Measurements from ENCODE around the gene MAP6D1. TPM values are rescaled to one million over a fixed set of nuclear protein-coding genes. Genes with fewer than 3 reads are reported as not detected.

The MAP6D1 gene
- total and polyA plus RNA-seq, 4 donors, result 10.7 to 40.7 (median 23.1) TPM

GRCh38 chr3:183826448-183827250 is 1.3 kb upstream of the MAP6D1 start:
- DNase-seq (ENCODE audit: low read depth in 4 of 6, low spot score in 6 of 6), result peak in 1 of 6 donors; percentile 50
- WGBS (ENCODE audit: insufficient coverage), result 79% methylated on average over 12 of the region's 14 CpGs

DNA sequence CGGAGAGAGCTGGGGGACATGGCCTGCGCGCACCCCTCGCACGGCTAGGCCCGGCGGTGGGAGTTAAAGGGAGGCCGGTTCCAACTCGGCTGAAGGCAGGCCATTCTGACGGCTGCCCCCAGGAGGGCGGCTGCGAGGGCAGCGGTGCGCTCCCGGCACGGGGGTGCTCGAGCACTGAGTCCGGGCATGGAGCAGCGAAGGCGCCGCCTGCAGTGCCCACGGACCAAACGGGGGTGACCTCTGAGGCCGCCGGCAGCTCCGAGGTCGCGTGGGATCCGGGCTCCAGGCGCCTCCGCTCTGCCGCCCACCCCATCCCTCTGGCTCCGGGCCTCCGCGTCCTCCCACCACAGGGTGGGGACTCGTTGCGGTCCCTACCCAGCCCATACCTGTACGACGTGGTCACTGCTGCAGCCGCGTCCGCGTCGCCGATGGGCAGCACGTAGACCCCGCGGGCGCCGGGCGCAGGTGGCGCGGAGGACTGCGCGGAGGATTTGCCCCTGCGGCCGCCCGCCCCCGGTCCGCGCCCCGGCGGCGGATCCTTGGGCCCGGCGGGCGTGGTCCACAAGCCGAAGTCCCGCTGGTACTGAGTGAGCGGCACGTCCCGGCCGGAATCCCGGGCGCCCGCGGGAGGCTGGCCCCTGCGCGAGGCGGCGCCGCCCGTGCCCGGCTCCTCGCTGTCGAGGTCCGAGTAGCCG is 469 bp downstream of the MAP6D1 start:
- Histone ChIP-seq H3K36me3 (ENCODE audit: control insufficient read depth, insufficient read depth, low read length) (peaks cover 14% of the 10 kb centered on the region), H3K9me3 (ENCODE audit: control insufficient read depth, insufficient read depth, low read length) (no peaks in the 10 kb centered on the region), H3K4me3 (ENCODE audit: low read depth, low read length) (peak overlapping the region; percentile 33), H3K27me3 (ENCODE audit: control insufficient read depth, insufficient read depth, low read length) (no peaks in the 10 kb centered on the region), H3K4me1 (ENCODE audit: control insufficient read depth, insufficient read depth, low read length) (peaks cover 30% of the 10 kb centered on the region), H3K27ac (ENCODE audit: low read depth, low read length) (no peak overlapping the region)
- WGBS (ENCODE audit: insufficient coverage), result under 1% methylated on average over 88 of the region's 88 CpGs
- DNase-seq (ENCODE audit: low read depth in 4 of 6, low spot score in 6 of 6), result peak in 1 of 6 donors; percentile 20

More at GRCh38 chr3:183826448-183827250, 1.3 kb upstream of the MAP6D1 start:
- Histone ChIP-seq H3K9me3 (ENCODE audit: control insufficient read depth, insufficient read depth, low read length) (no peaks in the 10 kb centered on the region), H3K4me1 (ENCODE audit: control insufficient read depth, insufficient read depth, low read length) (peaks cover 26% of the 10 kb centered on the region), H3K36me3 (ENCODE audit: control insufficient read depth, insufficient read depth, low read length) (peaks cover 14% of the 10 kb centered on the region), H3K4me3 (ENCODE audit: low read depth, low read length) (no peak overlapping the region), H3K27me3 (ENCODE audit: control insufficient read depth, insufficient read depth, low read length) (no peaks in the 10 kb centered on the region), H3K27ac (ENCODE audit: low read depth, low read length) (no peak overlapping the region)

DNA sequence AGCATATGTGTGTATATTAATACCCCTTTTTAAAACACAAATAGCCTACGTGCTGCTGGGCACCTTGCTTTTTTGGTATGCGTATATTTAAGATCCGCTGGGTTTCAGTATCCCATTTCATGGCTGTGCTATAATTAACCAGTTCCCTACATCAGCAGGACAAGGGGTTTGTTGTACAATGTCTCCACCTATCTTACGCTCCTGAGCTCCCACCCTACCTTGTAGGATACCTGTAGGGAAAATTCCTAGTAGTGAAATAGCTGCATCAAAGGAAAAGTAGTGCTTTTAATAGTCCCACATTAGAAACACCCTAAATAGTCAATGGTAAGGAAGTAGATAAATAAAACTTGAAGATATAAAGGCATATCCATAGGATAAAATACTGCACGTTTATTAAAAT is 1.4 kb downstream of the MAP6D1 start:
- peak overlapping the region; percentile 33 for H3K4me3 ChIP-seq (ENCODE audit: low read depth, low read length)
- WGBS (ENCODE audit: insufficient coverage), result no CpG with 5 or more reads among the region's 5 CpGs
- peaks cover 23% of the 10 kb centered on the region for H3K36me3 ChIP-seq (ENCODE audit: control insufficient read depth, insufficient read depth, low read length)
- no peaks in the 10 kb centered on the region for H3K9me3 ChIP-seq (ENCODE audit: control insufficient read depth, insufficient read depth, low read length)
- DNase-seq (ENCODE audit: low read depth in 4 of 6, low spot score in 6 of 6), result peak in 1 of 6 donors; percentile 22
- no peak overlapping the region for H3K27ac ChIP-seq (ENCODE audit: low read depth, low read length)
- H3K4me1 ChIP-seq (ENCODE audit: control insufficient read depth, insufficient read depth, low read length), result peaks cover 39% of the 10 kb centered on the region
- no peaks in the 10 kb centered on the region for H3K27me3 ChIP-seq (ENCODE audit: control insufficient read depth, insufficient read depth, low read length)

GRCh38 chr3:183822631-183823030 is 2.7 kb downstream of the MAP6D1 start:
- WGBS (ENCODE audit: insufficient coverage), result 71% methylated on average over 13 of the region's 13 CpGs
- no peak for DNase-seq (ENCODE audit: low read depth in 4 of 6, low spot score in 6 of 6)
- H3K27ac ChIP-seq (ENCODE audit: low read depth, low read length), result no peak overlapping the region
- H3K4me1 ChIP-seq (ENCODE audit: control insufficient read depth, insufficient read depth, low read length), result peaks cover 52% of the 10 kb centered on the region
- H3K4me3 ChIP-seq (ENCODE audit: low read depth, low read length), result no peak overlapping the region
- no peaks in the 10 kb centered on the region for H3K27me3 ChIP-seq (ENCODE audit: control insufficient read depth, insufficient read depth, low read length)
- H3K9me3 ChIP-seq (ENCODE audit: control insufficient read depth, insufficient read depth, low read length), result no peaks in the 10 kb centered on the region
- H3K36me3 ChIP-seq (ENCODE audit: control insufficient read depth, insufficient read depth, low read length), result peaks cover 30% of the 10 kb centered on the region

DNA sequence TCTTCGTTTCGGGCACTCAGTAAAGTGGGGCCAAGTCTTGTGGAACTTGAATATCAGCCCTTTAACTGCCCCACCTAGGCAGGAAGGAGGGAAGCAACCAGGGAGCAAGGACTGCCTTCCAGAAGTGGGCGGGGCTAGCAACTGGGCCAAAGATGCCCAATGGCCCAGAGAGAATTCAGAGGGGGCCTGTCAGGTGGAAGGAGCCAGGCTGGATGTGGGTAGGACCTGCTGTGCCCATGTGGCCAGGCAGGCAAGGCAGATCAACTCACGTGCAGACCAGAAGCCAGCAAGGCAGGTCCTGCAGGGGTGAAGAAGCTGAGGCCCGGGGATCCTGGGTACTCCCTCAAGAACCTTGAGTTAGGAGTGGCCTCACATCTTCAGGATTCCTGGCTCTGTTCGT is 5.5 kb downstream of the MAP6D1 start:
- peaks cover 40% of the 10 kb centered on the region for H3K4me1 ChIP-seq (ENCODE audit: control insufficient read depth, insufficient read depth, low read length)
- WGBS (ENCODE audit: insufficient coverage), result 95% methylated on average over 6 of the region's 6 CpGs
- H3K9me3 ChIP-seq (ENCODE audit: control insufficient read depth, insufficient read depth, low read length), result no peaks in the 10 kb centered on the region
- no peak overlapping the region for H3K4me3 ChIP-seq (ENCODE audit: low read depth, low read length)
- H3K27me3 ChIP-seq (ENCODE audit: control insufficient read depth, insufficient read depth, low read length), result no peaks in the 10 kb centered on the region
- DNase-seq (ENCODE audit: low read depth in 4 of 6, low spot score in 6 of 6), result no peak
- H3K27ac ChIP-seq (ENCODE audit: low read depth, low read length), result peak overlapping the region; percentile 40
- peaks cover 57% of the 10 kb centered on the region for H3K36me3 ChIP-seq (ENCODE audit: control insufficient read depth, insufficient read depth, low read length)

DNA sequence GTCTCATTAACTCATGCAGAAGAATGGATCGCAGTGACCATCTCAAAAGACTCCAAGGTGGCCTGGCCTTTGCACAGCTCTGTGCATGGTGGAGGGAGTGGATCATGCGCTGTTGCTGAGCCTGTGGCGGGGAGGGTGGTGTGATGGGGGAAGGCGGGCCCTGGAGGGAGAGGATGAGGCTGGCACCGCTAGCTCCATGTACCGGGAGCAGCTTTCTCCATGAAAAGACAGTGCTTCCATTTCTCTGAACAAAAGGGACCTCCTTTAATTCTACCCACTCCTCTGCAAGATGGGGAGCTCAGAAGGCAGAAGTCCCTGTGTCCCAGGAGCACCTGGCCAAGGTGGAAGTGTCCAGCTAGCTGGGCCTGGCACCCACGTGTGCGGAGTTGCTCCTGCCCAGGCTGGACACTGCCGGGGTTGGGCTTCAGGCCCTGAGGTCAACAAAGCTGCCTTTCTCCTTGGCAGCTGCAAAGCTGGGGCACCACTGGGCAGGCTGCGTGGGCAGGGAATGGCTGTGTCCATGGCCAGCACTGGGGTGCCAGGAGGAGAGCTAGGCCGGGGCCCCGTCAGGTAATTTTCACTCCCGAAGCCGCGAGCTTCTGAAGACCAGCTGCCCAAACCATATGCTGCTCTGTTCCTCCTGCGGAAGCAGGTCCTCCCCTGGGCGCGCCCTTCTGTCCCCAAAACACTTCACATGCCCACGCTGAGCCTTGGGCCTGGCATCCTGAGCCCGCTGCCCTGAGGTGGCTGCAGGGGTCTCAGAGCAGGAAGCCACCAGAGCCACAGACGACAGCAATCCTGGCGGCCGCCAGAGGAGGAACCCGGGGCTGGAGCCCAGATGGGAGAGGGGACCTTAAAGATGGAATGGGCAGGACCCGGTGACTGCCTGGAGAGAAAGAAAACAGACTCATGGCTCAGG is 6.4 kb downstream of the MAP6D1 start:
- Histone ChIP-seq H3K4me1 (ENCODE audit: control insufficient read depth, insufficient read depth, low read length) (peaks cover 35% of the 10 kb centered on the region), H3K36me3 (ENCODE audit: control insufficient read depth, insufficient read depth, low read length) (peaks cover 62% of the 10 kb centered on the region), H3K27ac (ENCODE audit: low read depth, low read length) (peak overlapping the region; percentile 40), H3K4me3 (ENCODE audit: low read depth, low read length) (no peak overlapping the region), H3K27me3 (ENCODE audit: control insufficient read depth, insufficient read depth, low read length) (no peaks in the 10 kb centered on the region), H3K9me3 (ENCODE audit: control insufficient read depth, insufficient read depth, low read length) (no peaks in the 10 kb centered on the region)
- WGBS (ENCODE audit: insufficient coverage), result 81% methylated on average over 18 of the region's 25 CpGs
- no peak for DNase-seq (ENCODE audit: low read depth in 4 of 6, low spot score in 6 of 6)

- Histone ChIP-seq H3K36me3 (ENCODE audit: control insufficient read depth, insufficient read depth, low read length) (peaks cover 64% of the 10 kb centered on the region), H3K4me1 (ENCODE audit: control insufficient read depth, insufficient read depth, low read length) (peaks cover 34% of the 10 kb centered on the region), H3K27ac (ENCODE audit: low read depth, low read length) (peak overlapping the region; percentile 15), H3K9me3 (ENCODE audit: control insufficient read depth, insufficient read depth, low read length) (no peaks in the 10 kb centered on the region), H3K4me3 (ENCODE audit: low read depth, low read length) (no peak overlapping the region), H3K27me3 (ENCODE audit: control insufficient read depth, insufficient read depth, low read length) (no peaks in the 10 kb centered on the region)
- DNase-seq (ENCODE audit: low read depth in 4 of 6, low spot score in 6 of 6), result no peak
- 86% methylated on average over 14 of the region's 14 CpGs for WGBS (ENCODE audit: insufficient coverage)
Observed at GRCh38 chr3:183818041-183818620, 7.2 kb downstream of the MAP6D1 start.

- Histone ChIP-seq H3K9me3 (ENCODE audit: control insufficient read depth, insufficient read depth, low read length) (no peaks in the 10 kb centered on the region), H3K27ac (ENCODE audit: low read depth, low read length) (no peak overlapping the region), H3K36me3 (ENCODE audit: control insufficient read depth, insufficient read depth, low read length) (peaks cover 64% of the 10 kb centered on the region), H3K4me3 (ENCODE audit: low read depth, low read length) (no peak overlapping the region), H3K4me1 (ENCODE audit: control insufficient read depth, insufficient read depth, low read length) (peaks cover 29% of the 10 kb centered on the region), H3K27me3 (ENCODE audit: control insufficient read depth, insufficient read depth, low read length) (no peaks in the 10 kb centered on the region)
- WGBS (ENCODE audit: insufficient coverage), result 83% methylated on average over 3 of the region's 9 CpGs
- no peak for DNase-seq (ENCODE audit: low read depth in 4 of 6, low spot score in 6 of 6)
Observed at GRCh38 chr3:183817639-183818038, 7.7 kb downstream of the MAP6D1 start.
